Osteoblast (primary cell): ENCODE data around the gene KIF2C. TPM values are rescaled to one million over a fixed set of nuclear protein-coding genes. Genes with fewer than 3 reads are reported as not detected.

Experiments used
- DNase-seq: peaks from one replicate; pipeline ENCODE4 v3.0.0; 2011; ENCODE audit warnings: low spot score, mixed read lengths; ENCODE audit not compliant: insufficient read length; ENCODE audit errors: missing footprints
- H2AFZ ChIP-seq: 2 replicates; pipeline ENCODE4 v1.6.0; 2011; ENCODE audit warnings: mild to moderate bottlenecking, low read length
- H3K27ac ChIP-seq: 2 replicates; pipeline ENCODE4 v1.5.1; 2011; ENCODE audit warnings: mild to moderate bottlenecking, low read depth, low read length, moderate library complexity
- H3K27me3 ChIP-seq: 2 replicates; pipeline ENCODE4 v1.6.0; 2012; ENCODE audit warnings: mild to moderate bottlenecking, control low read depth, inconsistent platforms, low read length, moderate library complexity; ENCODE audit not compliant: insufficient read depth
- H3K36me3 ChIP-seq: 2 replicates; pipeline ENCODE4 v1.5.1; 2011; ENCODE audit warnings: mild to moderate bottlenecking, low read length, control low read depth, moderate library complexity; ENCODE audit not compliant: insufficient read depth
- H3K4me1 ChIP-seq: 2 replicates; pipeline ENCODE4 v1.5.1; 2011; ENCODE audit warnings: mild to moderate bottlenecking, low read length, control low read depth, moderate library complexity; ENCODE audit not compliant: insufficient read depth
- H3K4me2 ChIP-seq: 2 replicates; pipeline ENCODE4 v1.6.0; 2011; ENCODE audit warnings: mild to moderate bottlenecking, low read length; ENCODE audit not compliant: insufficient read depth
- H3K4me3 ChIP-seq: fragments of 200-600 bp; sonication (generic); 3 replicates; pipeline ENCODE4 v1.5.1; 2012; ENCODE audit warnings: mild to moderate bottlenecking, low read length, inconsistent platforms; ENCODE audit not compliant: insufficient read depth
- H3K79me2 ChIP-seq: 2 replicates; pipeline ENCODE4 v1.6.0; 2012; ENCODE audit warnings: mild to moderate bottlenecking, low read length, control low read depth, inconsistent platforms; ENCODE audit not compliant: insufficient read depth
- H3K9me3 ChIP-seq: 2 replicates; pipeline ENCODE4 v1.5.1; 2011; ENCODE audit warnings: low read depth, low read length, control low read depth
- H4K20me1 ChIP-seq: 2 replicates; pipeline ENCODE4 v1.6.0; 2012; ENCODE audit warnings: mild to moderate bottlenecking, low read length, control low read depth; ENCODE audit not compliant: insufficient read depth
- CTCF ChIP-seq: IDR thresholded peaks from 2 replicates; pipeline ENCODE4 v1.5.1; 2011; ENCODE audit warnings: mild to moderate bottlenecking, low read depth, low read length, moderate library complexity; ENCODE audit errors: extremely low read depth
- total RNA-seq: library from RNA; depleted of rRNA; stranded (reverse); fragments of >200 nt; gene quantifications from 2 replicates; pipeline ENCODE4 v1.2.3, GENCODE V29; 2012

The KIF2C gene
- total RNA-seq, 1 donor, result 3.3 TPM

GRCh38 chr1:44707112-44707881 is 32.3 kb upstream of the KIF2C start:
- Histone ChIP-seq H3K79me2 (no peaks in the 10 kb centered on the region), H3K4me1 (peaks cover 27% of the 10 kb centered on the region), H3K4me2 (peak overlapping the region; percentile 76), H3K27ac (peak overlapping the region; percentile 90), H3K4me3 (peak overlapping the region; percentile 38), H3K36me3 (no peaks in the 10 kb centered on the region), H2AFZ (peak overlapping the region; percentile 13), H3K27me3 (peaks cover 15% of the 10 kb centered on the region), H3K9me3 (no peaks in the 10 kb centered on the region), H4K20me1 (no peaks in the 10 kb centered on the region)
- peak; percentile 96 for DNase-seq
- no peak for TF ChIP-seq CTCF

GRCh38 chr1:44707959-44708831 is 31.4 kb upstream of the KIF2C start:
- H3K27ac ChIP-seq, result peak overlapping the region; percentile 90
- TF ChIP-seq CTCF, result peak; percentile 85
- peaks cover 27% of the 10 kb centered on the region for H3K4me1 ChIP-seq
- H2AFZ ChIP-seq, result peak overlapping the region; percentile 91
- no peaks in the 10 kb centered on the region for H4K20me1 ChIP-seq
- H3K4me3 ChIP-seq, result peak overlapping the region; percentile 48
- H3K36me3 ChIP-seq, result no peaks in the 10 kb centered on the region
- H3K4me2 ChIP-seq, result peak overlapping the region; percentile 76
- no peak for DNase-seq
- peaks cover 15% of the 10 kb centered on the region for H3K27me3 ChIP-seq
- no peaks in the 10 kb centered on the region for H3K79me2 ChIP-seq
- no peaks in the 10 kb centered on the region for H3K9me3 ChIP-seq

- no peak overlapping the region for H3K4me3 ChIP-seq
- no peak overlapping the region for H3K4me2 ChIP-seq
- no peak overlapping the region for H2AFZ ChIP-seq
- H3K27ac ChIP-seq, result no peak overlapping the region
- H3K9me3 ChIP-seq, result no peaks in the 10 kb centered on the region
- H3K4me1 ChIP-seq, result peaks cover 7% of the 10 kb centered on the region
- H3K79me2 ChIP-seq, result no peaks in the 10 kb centered on the region
- no peaks in the 10 kb centered on the region for H4K20me1 ChIP-seq
- no peaks in the 10 kb centered on the region for H3K36me3 ChIP-seq
- TF ChIP-seq CTCF, result no peak
- peaks cover 15% of the 10 kb centered on the region for H3K27me3 ChIP-seq
- no peak for DNase-seq
These were observed 26.3 kb upstream of the KIF2C start for GRCh38 chr1:44713321-44713781.

GRCh38 chr1:44714532-44714931 is 25.1 kb upstream of the KIF2C start:
- Histone ChIP-seq H3K9me3 (no peaks in the 10 kb centered on the region), H3K27ac (no peak overlapping the region), H3K4me1 (no peaks in the 10 kb centered on the region), H3K36me3 (no peaks in the 10 kb centered on the region), H3K4me3 (no peak overlapping the region), H3K27me3 (peaks cover 15% of the 10 kb centered on the region), H4K20me1 (no peaks in the 10 kb centered on the region), H3K79me2 (no peaks in the 10 kb centered on the region), H3K4me2 (peak overlapping the region; percentile 34), H2AFZ (peak overlapping the region; percentile 44)
- TF ChIP-seq CTCF, result no peak
- DNase-seq, result no peak
